Neural progenitor cell (in vitro differentiated cells): ENCODE data around the gene TNFRSF1B. TPM values are rescaled to one million over a fixed set of nuclear protein-coding genes. Genes with fewer than 3 reads are reported as not detected.

Experiments
- DNase-seq: peaks from one replicate; pipeline ENCODE4 v3.0.0-alpha.2; 2016; ENCODE audit warnings: low spot score
- H2AFZ ChIP-seq: fragments of 200-600 bp; sonication (generic); replicated peaks from 2 replicates; pipeline ENCODE4 v1.6.1; 2016; ENCODE audit warnings: antibody characterized with exemption
- H3F3A ChIP-seq: fragments of 200-600 bp; sonication (generic); 2 replicates; pipeline ENCODE4 v1.6.1; 2016; ENCODE audit warnings: antibody characterized with exemption, low read depth
- H3K27ac ChIP-seq: fragments of 200-600 bp; sonication (generic); 2 replicates; pipeline ENCODE4 v1.5.1; 2016; ENCODE audit warnings: mild to moderate bottlenecking
- H3K27me3 ChIP-seq: fragments of 200-600 bp; sonication (generic); 2 replicates; pipeline ENCODE4 v1.6.1; 2016; ENCODE audit warnings: mild to moderate bottlenecking, moderate library complexity
- H3K36me3 ChIP-seq: fragments of 200-600 bp; sonication (generic); 2 replicates; pipeline ENCODE4 v1.5.1; 2016
- H3K4me1 ChIP-seq: fragments of 200-600 bp; sonication (generic); 2 replicates; pipeline ENCODE4 v1.6.1; 2016; ENCODE audit warnings: mixed run types
- H3K4me2 ChIP-seq: fragments of 200-600 bp; sonication (generic); 2 replicates; pipeline ENCODE4 v1.6.1; 2016
- H3K4me3 ChIP-seq: fragments of 200-600 bp; sonication (generic); 2 replicates; pipeline ENCODE4 v1.5.1; 2016
- H3K79me2 ChIP-seq: fragments of 200-600 bp; sonication (generic); 2 replicates; pipeline ENCODE4 v1.6.1; 2016; ENCODE audit warnings: low read depth
- H3K9ac ChIP-seq: fragments of 200-600 bp; sonication (generic); 2 replicates; pipeline ENCODE4 v1.6.1; 2016
- H3K9me3 ChIP-seq: fragments of 200-600 bp; sonication (generic); 2 replicates; pipeline ENCODE4 v1.5.1; 2016; ENCODE audit warnings: low read depth
- H4K20me1 ChIP-seq: fragments of 200-600 bp; sonication (generic); 2 replicates; pipeline ENCODE4 v1.6.1; 2016; ENCODE audit warnings: low read depth
- H3K27ac Mint-ChIP-seq: 3 replicates; pipeline ENCODE4 v1.8.0; 2021; ENCODE audit warnings: mixed read lengths
- H3K27me3 Mint-ChIP-seq: 2 replicates; pipeline ENCODE4 v1.8.0; 2022; ENCODE audit warnings: low read depth, mild to moderate bottlenecking, inconsistent platforms, moderate library complexity, mixed read lengths; ENCODE audit not compliant: insufficient read depth
- H3K36me3 Mint-ChIP-seq: 3 replicates; pipeline ENCODE4 v1.8.0; 2021; ENCODE audit warnings: mixed read lengths
- H3K4me1 Mint-ChIP-seq: 3 replicates; pipeline ENCODE4 v1.8.0; 2021; ENCODE audit warnings: mixed read lengths
- H3K4me3 Mint-ChIP-seq: 3 replicates; pipeline ENCODE4 v1.8.0; 2021; ENCODE audit warnings: mild to moderate bottlenecking, moderate library complexity, mixed read lengths
- H3K9me3 Mint-ChIP-seq: 3 replicates; pipeline ENCODE4 v1.8.0; 2020; ENCODE audit warnings: mixed read lengths
- EZH2 ChIP-seq: fragments of 200-600 bp; sonication (generic); IDR thresholded peaks from 2 replicates; pipeline ENCODE4 v1.6.1; 2017; ENCODE audit warnings: antibody characterized with exemption, mild to moderate bottlenecking, moderate library complexity
- EZH2phosphoT487 ChIP-seq: fragments of 200-600 bp; sonication (generic); IDR thresholded peaks from 2 replicates; pipeline ENCODE4 v1.6.1; 2017; ENCODE audit warnings: antibody characterized with exemption
- total RNA-seq: library from RNA; depleted of rRNA; stranded (reverse); fragments of >200 nt; gene quantifications from 2 replicates; pipeline ENCODE4 v1.2.3, GENCODE V29; 2015; ENCODE audit warnings: low replicate concordance
- TF ChIP-seq, protein P1 (sequence below): fragments of 200-600 bp; sonication (generic); IDR thresholded peaks from 2 replicates; pipeline ENCODE4 v1.5.1; 2017; ENCODE audit warnings: antibody characterized with exemption, mild to moderate bottlenecking

Gene TNFRSF1B
- total RNA-seq, 1 donor from 2014 or later = 0.04 TPM

- Histone ChIP-seq H3K4me2 (no peak overlapping the region), H3K4me1 (peaks cover 10% of the 10 kb centered on the region), H3K4me3 (no peak overlapping the region), H3F3A (no peaks in the 10 kb centered on the region), H3K9me3 (no peaks in the 10 kb centered on the region), H3K79me2 (no peaks in the 10 kb centered on the region), H4K20me1 (no peaks in the 10 kb centered on the region), H2AFZ (peak overlapping the region; percentile 5), H3K27ac (no peak overlapping the region), H3K27me3 (no peaks in the 10 kb centered on the region), H3K9ac (no peak overlapping the region), H3K36me3 (no peaks in the 10 kb centered on the region)
- no peaks in the 10 kb centered on the region for H3K36me3 Mint-ChIP-seq
- TF ChIP-seq, protein P1, sequence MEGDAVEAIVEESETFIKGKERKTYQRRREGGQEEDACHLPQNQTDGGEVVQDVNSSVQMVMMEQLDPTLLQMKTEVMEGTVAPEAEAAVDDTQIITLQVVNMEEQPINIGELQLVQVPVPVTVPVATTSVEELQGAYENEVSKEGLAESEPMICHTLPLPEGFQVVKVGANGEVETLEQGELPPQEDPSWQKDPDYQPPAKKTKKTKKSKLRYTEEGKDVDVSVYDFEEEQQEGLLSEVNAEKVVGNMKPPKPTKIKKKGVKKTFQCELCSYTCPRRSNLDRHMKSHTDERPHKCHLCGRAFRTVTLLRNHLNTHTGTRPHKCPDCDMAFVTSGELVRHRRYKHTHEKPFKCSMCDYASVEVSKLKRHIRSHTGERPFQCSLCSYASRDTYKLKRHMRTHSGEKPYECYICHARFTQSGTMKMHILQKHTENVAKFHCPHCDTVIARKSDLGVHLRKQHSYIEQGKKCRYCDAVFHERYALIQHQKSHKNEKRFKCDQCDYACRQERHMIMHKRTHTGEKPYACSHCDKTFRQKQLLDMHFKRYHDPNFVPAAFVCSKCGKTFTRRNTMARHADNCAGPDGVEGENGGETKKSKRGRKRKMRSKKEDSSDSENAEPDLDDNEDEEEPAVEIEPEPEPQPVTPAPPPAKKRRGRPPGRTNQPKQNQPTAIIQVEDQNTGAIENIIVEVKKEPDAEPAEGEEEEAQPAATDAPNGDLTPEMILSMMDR = no peak
- TF ChIP-seq EZH2 = no peak
- peaks cover 4% of the 10 kb centered on the region for H3K27me3 Mint-ChIP-seq
- H3K4me3 Mint-ChIP-seq = no peak overlapping the region
- DNase-seq = peak; percentile 62
- no peaks in the 10 kb centered on the region for H3K9me3 Mint-ChIP-seq
- peak overlapping the region; percentile 25 for H3K27ac Mint-ChIP-seq
- peaks cover 30% of the 10 kb centered on the region for H3K4me1 Mint-ChIP-seq
Observed at GRCh38 chr1:12142141-12142823, 24.5 kb upstream of the TNFRSF1B start.

DNA sequence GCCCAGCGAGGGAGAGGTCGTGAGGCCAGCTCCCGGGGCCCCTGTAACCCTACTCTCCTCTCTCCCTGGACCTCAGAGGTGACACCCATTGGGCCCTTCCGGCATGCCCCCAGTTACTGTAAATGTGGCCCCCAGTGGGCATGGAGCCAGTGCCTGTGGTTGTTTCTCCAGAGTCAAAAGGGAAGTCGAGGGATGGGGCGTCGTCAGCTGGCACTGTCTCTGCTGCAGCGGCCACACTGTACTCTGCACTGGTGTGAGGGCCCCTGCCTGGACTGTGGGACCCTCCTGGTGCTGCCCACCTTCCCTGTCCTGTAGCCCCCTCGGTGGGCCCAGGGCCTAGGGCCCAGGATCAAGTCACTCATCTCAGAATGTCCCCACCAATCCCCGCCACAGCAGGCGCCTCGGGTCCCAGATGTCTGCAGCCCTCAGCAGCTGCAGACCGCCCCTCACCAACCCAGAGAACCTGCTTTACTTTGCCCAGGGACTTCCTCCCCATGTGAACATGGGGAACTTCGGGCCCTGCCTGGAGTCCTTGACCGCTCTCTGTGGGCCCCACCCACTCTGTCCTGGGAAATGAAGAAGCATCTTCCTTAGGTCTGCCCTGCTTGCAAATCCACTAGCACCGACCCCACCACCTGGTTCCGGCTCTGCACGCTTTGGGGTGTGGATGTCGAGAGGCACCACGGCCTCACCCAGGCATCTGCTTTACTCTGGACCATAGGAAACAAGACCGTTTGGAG lies 23.7 kb upstream of the TNFRSF1B start:
- H3K27me3 Mint-ChIP-seq = peaks cover 2% of the 10 kb centered on the region
- Histone ChIP-seq H3K36me3 (no peaks in the 10 kb centered on the region), H3K9me3 (no peaks in the 10 kb centered on the region), H3K27ac (no peak overlapping the region), H3K27me3 (no peaks in the 10 kb centered on the region), H3K9ac (no peak overlapping the region), H3K79me2 (no peaks in the 10 kb centered on the region), H3K4me2 (no peak overlapping the region), H4K20me1 (no peaks in the 10 kb centered on the region), H2AFZ (no peak overlapping the region), H3K4me1 (peaks cover 11% of the 10 kb centered on the region), H3K4me3 (no peak overlapping the region), H3F3A (no peaks in the 10 kb centered on the region)
- TF ChIP-seq EZH2 (no peak), EZH2phosphoT487 (no peak)
- TF ChIP-seq, protein P1 = no peak
- H3K27ac Mint-ChIP-seq = peak overlapping the region; percentile 48
- H3K36me3 Mint-ChIP-seq = no peaks in the 10 kb centered on the region
- no peak overlapping the region for H3K4me3 Mint-ChIP-seq
- H3K9me3 Mint-ChIP-seq = no peaks in the 10 kb centered on the region
- H3K4me1 Mint-ChIP-seq = peaks cover 30% of the 10 kb centered on the region
- DNase-seq = no peak

DNA sequence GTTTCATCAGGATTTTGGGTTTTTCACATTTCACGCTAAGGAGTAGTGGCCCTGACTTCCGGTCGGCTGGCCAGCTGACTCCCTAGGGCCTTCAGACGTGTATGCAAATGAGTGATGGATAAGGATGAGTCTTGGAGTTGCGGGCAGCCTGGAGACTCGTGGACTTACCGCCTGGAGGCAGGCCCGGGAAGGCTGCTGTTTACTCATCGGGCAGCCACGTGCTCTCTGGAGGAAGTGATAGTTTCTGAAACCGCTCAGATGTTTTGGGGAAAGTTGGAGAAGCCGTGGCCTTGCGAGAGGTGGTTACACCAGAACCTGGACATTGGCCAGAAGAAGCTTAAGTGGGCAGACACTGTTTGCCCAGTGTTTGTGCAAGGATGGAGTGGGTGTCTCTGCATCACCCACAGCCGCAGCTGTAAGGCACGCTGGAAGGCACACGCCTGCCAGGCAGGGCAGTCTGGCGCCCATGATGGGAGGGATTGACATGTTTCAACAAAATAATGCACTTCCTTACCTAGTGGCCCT lies 23.1 kb upstream of the TNFRSF1B start:
- H3K4me1 Mint-ChIP-seq = peaks cover 30% of the 10 kb centered on the region
- Histone ChIP-seq H3K4me1 (peaks cover 11% of the 10 kb centered on the region), H2AFZ (no peak overlapping the region), H3K9ac (no peak overlapping the region), H3K79me2 (no peaks in the 10 kb centered on the region), H3F3A (no peaks in the 10 kb centered on the region), H3K27me3 (no peaks in the 10 kb centered on the region), H3K9me3 (no peaks in the 10 kb centered on the region), H3K4me3 (no peak overlapping the region), H3K27ac (no peak overlapping the region), H3K4me2 (no peak overlapping the region), H4K20me1 (no peaks in the 10 kb centered on the region), H3K36me3 (no peaks in the 10 kb centered on the region)
- TF ChIP-seq, protein P1 = no peak
- TF ChIP-seq EZH2phosphoT487 = no peak
- no peak for TF ChIP-seq EZH2
- peaks cover 2% of the 10 kb centered on the region for H3K27me3 Mint-ChIP-seq
- no peaks in the 10 kb centered on the region for H3K9me3 Mint-ChIP-seq
- no peaks in the 10 kb centered on the region for H3K36me3 Mint-ChIP-seq
- peak overlapping the region; percentile 48 for H3K27ac Mint-ChIP-seq
- DNase-seq = no peak
- H3K4me3 Mint-ChIP-seq = no peak overlapping the region
